Panc1 (cell line): Measurements from ENCODE around the gene SLC15A1. TPM values are rescaled to one million over a fixed set of nuclear protein-coding genes. Genes with fewer than 3 reads are reported as not detected.

Experiments used
- ATAC-seq: fragments of 200-7000 bp; cut with Tn5 transposase; 2 replicates; pipeline ENCODE4 v1.9.1; 2020; ENCODE audit warnings: mild to moderate bottlenecking, moderate library complexity
- BruUV-seq: library from RNA; stranded (reverse); fragments of 400-500 nt; replicated peaks from 2 replicates; lab custom pipeline; 2021; lab: Mats Ljungman, UMichigan
- CTCF ChIA-PET: fragments of 300-600 bp; sonication (Branson Sonifier 250); formaldehyde crosslinking; loops from one replicate; lab custom pipeline; 2022; ENCODE audit warnings: antibody characterized with exemption; lab: Charles Lee
- POLR2A ChIA-PET: fragments of 300-600 bp; sonication (Branson Sonifier 250); formaldehyde crosslinking; loops from one replicate; lab custom pipeline; 2022; ENCODE audit warnings: antibody characterized with exemption; lab: Charles Lee
- DNase-seq: peaks from one replicate; pipeline ENCODE4 v3.0.0-alpha.2; 2010; ENCODE audit warnings: low read depth, low spot score
- H3K27ac ChIP-seq: 2 replicates; pipeline ENCODE4 v1.5.1; 2011; ENCODE audit warnings: mild to moderate bottlenecking, low read length, inconsistent platforms
- H3K27me3 ChIP-seq: fragments of 200-500 bp; sonication (Bioruptor generic); 2 replicates; pipeline ENCODE4 v1.6.0; 2014; ENCODE audit warnings: low read length, inconsistent platforms; ENCODE audit not compliant: control insufficient read depth, insufficient read depth
- H3K36me3 ChIP-seq: fragments of 200-500 bp; sonication (Bioruptor generic); 2 replicates; pipeline ENCODE4 v1.5.1; 2014; ENCODE audit warnings: inconsistent platforms, mild to moderate bottlenecking, low read length, moderate library complexity; ENCODE audit not compliant: control insufficient read depth, insufficient read depth
- H3K4me1 ChIP-seq: 2 replicates; pipeline ENCODE4 v1.5.1; 2011; ENCODE audit warnings: inconsistent platforms, mild to moderate bottlenecking, low read length, moderate library complexity; ENCODE audit not compliant: control insufficient read depth, insufficient read depth
- H3K4me3 ChIP-seq, 2 experiments: 2 replicates each; pipeline ENCODE4 v1.5.1; 2011 to 2012; ENCODE audit warnings: low read depth in 2 of 2, low read length in 2 of 2, mild to moderate bottlenecking in 2 of 2, inconsistent platforms in 1 of 2, moderate library complexity in 1 of 2
- H3K9me3 ChIP-seq: fragments of 200-500 bp; sonication (Bioruptor generic); 2 replicates; pipeline ENCODE4 v1.5.1; 2014; ENCODE audit warnings: low read depth, mild to moderate bottlenecking, inconsistent platforms, low read length, moderate library complexity; ENCODE audit not compliant: control insufficient read depth, insufficient read depth
- POLR2AphosphoS5 ChIP-seq: IDR thresholded peaks from 2 replicates; pipeline ENCODE4 v1.6.1; 2012; ENCODE audit warnings: mild to moderate bottlenecking, low read depth, low read length, moderate library complexity
- SIN3A ChIP-seq: IDR thresholded peaks from 2 replicates; pipeline ENCODE4 v1.6.1; 2012; ENCODE audit warnings: low read depth, mild to moderate bottlenecking, low read length, moderate library complexity, borderline replicate concordance; ENCODE audit not compliant: insufficient read depth
- TCF7L2 ChIP-seq: IDR thresholded peaks from 2 replicates; pipeline ENCODE4 v1.6.1; 2011; ENCODE audit warnings: mild to moderate bottlenecking, low read depth, low read length, inconsistent platforms
- in situ Hi-C: cut with HindIII; loops from 2 replicates; pipeline ENCODE4 v1.10.0; 2016; ENCODE audit warnings: low sequenced_read_pairs, low pct_unique_long_range_greater_than_20kb
- intact Hi-C: fragments of 100-400 bp; cut with micrococcal nuclease; formaldehyde crosslinking; loops from one replicate; pipeline ENCODE4 v1.10.0; 2022; ENCODE audit not compliant: unreplicated experiment
- total RNA-seq: library from RNA; stranded (reverse); gene quantifications from one replicate; pipeline ENCODE4 v1.2.1, GENCODE V29; 2021; ENCODE audit not compliant: unreplicated experiment
- TF ChIP-seq, protein P1 (sequence below), 2 experiments: IDR thresholded peaks; 2 replicates each; pipeline ENCODE4 v1.6.1; 2011 to 2012; ENCODE audit warnings: low read depth in 2 of 2, control low read depth in 1 of 2, low read length in 1 of 2, mild to moderate bottlenecking in 1 of 2, moderate library complexity in 1 of 2; ENCODE audit not compliant: insufficient read depth in 1 of 2
- TF ChIP-seq, protein P2 (sequence below): fragments of 450-650 bp; IDR thresholded peaks from 2 replicates; pipeline ENCODE4 v1.5.1; 2017; ENCODE audit warnings: mild to moderate bottlenecking

Gene SLC15A1
- total RNA-seq, 1 experiment from 2014 or later = 0.18 TPM

GRCh38 chr13:98672947-98673613, 79.4 kb downstream of the SLC15A1 start:
- no peak overlapping the region for H3K27ac ChIP-seq
- no peaks in the 10 kb centered on the region for H3K27me3 ChIP-seq
- no TSS peak for BruUV-seq
- peak overlapping the region in 1 of 2 experiments; percentile 16; a peak in 1 of 4 replicates for H3K4me3 ChIP-seq
- DNase-seq (peak; percentile 52), ATAC-seq (peak; percentile 89)
- CTCF ChIA-PET = interaction anchor here (0.6 to 1.1 kb wide), 2 partner anchors 12 to 170 kb away, joined by 3 to 7 read pairs; no protein-coding TSS in a partner anchor
- in situ Hi-C loops (no loop called here), intact Hi-C loops (loop anchor here (5.0 kb wide), 1 partner anchor 226 kb away; no protein-coding TSS in a partner anchor)
- no peaks in the 10 kb centered on the region for H3K9me3 ChIP-seq
- POLR2A ChIA-PET = no interaction called here
- TF ChIP-seq POLR2AphosphoS5 = no peak
- TF ChIP-seq, protein P1, sequence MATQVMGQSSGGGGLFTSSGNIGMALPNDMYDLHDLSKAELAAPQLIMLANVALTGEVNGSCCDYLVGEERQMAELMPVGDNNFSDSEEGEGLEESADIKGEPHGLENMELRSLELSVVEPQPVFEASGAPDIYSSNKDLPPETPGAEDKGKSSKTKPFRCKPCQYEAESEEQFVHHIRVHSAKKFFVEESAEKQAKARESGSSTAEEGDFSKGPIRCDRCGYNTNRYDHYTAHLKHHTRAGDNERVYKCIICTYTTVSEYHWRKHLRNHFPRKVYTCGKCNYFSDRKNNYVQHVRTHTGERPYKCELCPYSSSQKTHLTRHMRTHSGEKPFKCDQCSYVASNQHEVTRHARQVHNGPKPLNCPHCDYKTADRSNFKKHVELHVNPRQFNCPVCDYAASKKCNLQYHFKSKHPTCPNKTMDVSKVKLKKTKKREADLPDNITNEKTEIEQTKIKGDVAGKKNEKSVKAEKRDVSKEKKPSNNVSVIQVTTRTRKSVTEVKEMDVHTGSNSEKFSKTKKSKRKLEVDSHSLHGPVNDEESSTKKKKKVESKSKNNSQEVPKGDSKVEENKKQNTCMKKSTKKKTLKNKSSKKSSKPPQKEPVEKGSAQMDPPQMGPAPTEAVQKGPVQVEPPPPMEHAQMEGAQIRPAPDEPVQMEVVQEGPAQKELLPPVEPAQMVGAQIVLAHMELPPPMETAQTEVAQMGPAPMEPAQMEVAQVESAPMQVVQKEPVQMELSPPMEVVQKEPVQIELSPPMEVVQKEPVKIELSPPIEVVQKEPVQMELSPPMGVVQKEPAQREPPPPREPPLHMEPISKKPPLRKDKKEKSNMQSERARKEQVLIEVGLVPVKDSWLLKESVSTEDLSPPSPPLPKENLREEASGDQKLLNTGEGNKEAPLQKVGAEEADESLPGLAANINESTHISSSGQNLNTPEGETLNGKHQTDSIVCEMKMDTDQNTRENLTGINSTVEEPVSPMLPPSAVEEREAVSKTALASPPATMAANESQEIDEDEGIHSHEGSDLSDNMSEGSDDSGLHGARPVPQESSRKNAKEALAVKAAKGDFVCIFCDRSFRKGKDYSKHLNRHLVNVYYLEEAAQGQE (IDR thresholded peaks at IDR 0.05; ENCODE audit: insufficient read depth in 1 of 2, low read depth in 2 of 2, low read length in 1 of 2) = no peak
- TF ChIP-seq, protein P2, sequence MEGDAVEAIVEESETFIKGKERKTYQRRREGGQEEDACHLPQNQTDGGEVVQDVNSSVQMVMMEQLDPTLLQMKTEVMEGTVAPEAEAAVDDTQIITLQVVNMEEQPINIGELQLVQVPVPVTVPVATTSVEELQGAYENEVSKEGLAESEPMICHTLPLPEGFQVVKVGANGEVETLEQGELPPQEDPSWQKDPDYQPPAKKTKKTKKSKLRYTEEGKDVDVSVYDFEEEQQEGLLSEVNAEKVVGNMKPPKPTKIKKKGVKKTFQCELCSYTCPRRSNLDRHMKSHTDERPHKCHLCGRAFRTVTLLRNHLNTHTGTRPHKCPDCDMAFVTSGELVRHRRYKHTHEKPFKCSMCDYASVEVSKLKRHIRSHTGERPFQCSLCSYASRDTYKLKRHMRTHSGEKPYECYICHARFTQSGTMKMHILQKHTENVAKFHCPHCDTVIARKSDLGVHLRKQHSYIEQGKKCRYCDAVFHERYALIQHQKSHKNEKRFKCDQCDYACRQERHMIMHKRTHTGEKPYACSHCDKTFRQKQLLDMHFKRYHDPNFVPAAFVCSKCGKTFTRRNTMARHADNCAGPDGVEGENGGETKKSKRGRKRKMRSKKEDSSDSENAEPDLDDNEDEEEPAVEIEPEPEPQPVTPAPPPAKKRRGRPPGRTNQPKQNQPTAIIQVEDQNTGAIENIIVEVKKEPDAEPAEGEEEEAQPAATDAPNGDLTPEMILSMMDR = peak; percentile 80
- no peaks in the 10 kb centered on the region for H3K4me1 ChIP-seq
- H3K36me3 ChIP-seq = no peaks in the 10 kb centered on the region

DNA sequence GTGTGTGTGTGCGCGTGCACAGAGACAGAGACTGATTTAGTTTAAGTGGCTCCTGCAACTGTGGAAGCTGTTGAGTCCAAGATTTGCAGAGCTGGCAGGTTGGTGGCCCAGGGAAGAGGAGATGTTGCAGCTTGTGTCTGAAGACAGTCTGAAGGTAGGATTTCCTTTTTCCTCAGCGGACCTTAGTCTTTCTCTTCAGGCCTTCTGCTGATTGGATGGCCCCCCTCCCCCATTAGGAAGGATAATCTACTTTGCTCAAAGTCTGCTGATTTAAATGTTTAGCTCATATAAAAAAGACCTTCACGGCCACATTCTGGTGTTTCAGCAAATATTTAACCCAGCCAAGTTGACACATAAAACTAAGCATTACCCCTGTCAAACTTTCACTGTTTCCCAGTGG, 84.3 kb downstream of the SLC15A1 start:
- TF ChIP-seq, protein P2 = no peak
- TF ChIP-seq, protein P1 (IDR thresholded peaks at IDR 0.05; ENCODE audit: insufficient read depth in 1 of 2, low read depth in 2 of 2, low read length in 1 of 2) = no peak
- TF ChIP-seq SIN3A (no peak), TCF7L2 (no peak), POLR2AphosphoS5 (no peak)
- ChIA-PET POLR2A (no interaction called here), CTCF (no interaction called here)
- Histone ChIP-seq H3K36me3 (no peaks in the 10 kb centered on the region), H3K4me3 (no peak overlapping the region), H3K4me1 (no peaks in the 10 kb centered on the region), H3K27me3 (no peaks in the 10 kb centered on the region), H3K9me3 (no peaks in the 10 kb centered on the region), H3K27ac (no peak overlapping the region)
- BruUV-seq = no TSS peak
- no peak for DNase-seq
- intact Hi-C loops (loop anchor here (10.0 kb wide), 1 partner anchor 523 kb away; the partner anchor contains the start of gene FARP1), in situ Hi-C loops (no loop called here)
- no peak for ATAC-seq
